Activated CD4-positive, alpha-beta memory T cell treated with anti-CD3 and anti-CD28 coated beads for 36 hours (primary cell): ENCODE data around the gene ATAD3B. TPM values are rescaled to one million over a fixed set of nuclear protein-coding genes. Genes with fewer than 3 reads are reported as not detected.
"Not testable (repeated sequence)": the region's sequence is repeated elsewhere in the genome, so short reads cannot be mapped to it uniquely, and the experiment has no call there.

ENCODE experiments used
- CTCF ChIA-PET: fragments of 350-600 bp; sonication (Branson Sonifier 250); formaldehyde crosslinking; loops from one replicate; lab custom pipeline; 2021; ENCODE audit warnings: antibody characterized with exemption, inconsistent platforms; lab: Charles Lee
- POLR2A ChIA-PET: fragments of 350-600 bp; sonication (Branson Sonifier 250); formaldehyde crosslinking; loops from one replicate; lab custom pipeline; 2021; ENCODE audit warnings: antibody characterized with exemption; lab: Charles Lee
- DNase-seq: peaks from one replicate; pipeline ENCODE4 v3.0.0-alpha.2; 2020
- H3K27ac Mint-ChIP-seq: one replicate; pipeline ENCODE4 v1.8.0; 2021; ENCODE audit warnings: mixed read lengths
- H3K27me3 Mint-ChIP-seq: one replicate; pipeline ENCODE4 v1.8.0; 2021; ENCODE audit warnings: mixed read lengths
- H3K36me3 Mint-ChIP-seq: one replicate; pipeline ENCODE4 v1.8.0; 2021; ENCODE audit warnings: mixed read lengths
- H3K4me1 Mint-ChIP-seq: one replicate; pipeline ENCODE4 v1.8.0; 2021; ENCODE audit warnings: low read depth, mixed read lengths
- H3K4me3 Mint-ChIP-seq: one replicate; pipeline ENCODE4 v1.8.0; 2021; ENCODE audit warnings: mild to moderate bottlenecking, mixed read lengths
- H3K9me3 Mint-ChIP-seq: one replicate; pipeline ENCODE4 v1.8.0; 2021; ENCODE audit warnings: mixed read lengths
- intact Hi-C: fragments of 100-400 bp; cut with micrococcal nuclease; formaldehyde crosslinking; loops from one replicate; pipeline ENCODE4 v1.15.1; 2023
- total RNA-seq, 2 experiments: library from RNA; stranded (reverse); gene quantifications; one replicate each; pipeline ENCODE4 v1.2.3, GENCODE V29; 2021

ATAD3B gene
- total RNA-seq, 2 experiments from 2014 or later = 35.4 to 36.3 TPM

- POLR2A ChIA-PET = not testable (repeated sequence)
These were observed 11.9 kb upstream of the ATAD3B start for GRCh38 chr1:1459711-1460110.

DNA sequence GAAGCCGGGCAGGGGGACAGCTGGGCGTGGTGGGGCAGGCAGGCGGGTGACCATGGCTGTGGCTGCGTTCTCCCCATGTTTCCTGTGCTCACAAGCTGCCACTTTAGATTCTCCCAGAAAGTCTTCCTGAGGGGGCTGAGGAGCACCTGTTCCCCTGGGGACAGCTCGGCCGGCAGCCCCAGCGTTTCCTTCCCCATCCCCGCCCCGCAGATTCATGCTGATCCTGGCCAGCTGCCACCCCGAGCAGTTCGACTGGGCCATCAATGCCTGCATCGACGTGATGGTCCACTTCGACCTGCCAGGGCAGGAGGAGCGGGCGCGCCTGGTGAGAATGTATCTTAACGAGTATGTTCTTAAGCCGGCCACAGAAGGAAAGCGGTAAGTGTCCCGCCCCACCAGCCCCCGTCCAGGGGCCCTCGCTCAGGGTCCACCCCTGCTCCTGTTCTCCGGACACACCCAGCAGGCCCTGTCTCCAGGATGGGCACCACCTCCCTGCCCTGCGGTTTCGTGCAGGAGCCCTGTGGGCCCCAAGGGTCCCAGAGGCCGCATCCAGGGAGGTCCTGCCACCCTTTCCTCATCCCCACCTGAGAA lies 10.9 kb upstream of the ATAD3B start:
- no peaks in the 10 kb centered on the region for H3K9me3 Mint-ChIP-seq

More at GRCh38 chr1:1459711-1460110, 11.9 kb upstream of the ATAD3B start:
- H3K27ac Mint-ChIP-seq, CTCF ChIA-PET, H3K9me3 Mint-ChIP-seq, H3K4me3 Mint-ChIP-seq, intact Hi-C loops, H3K4me1 Mint-ChIP-seq, H3K36me3 Mint-ChIP-seq, DNase-seq, H3K27me3 Mint-ChIP-seq: not testable (repeated sequence)

GRCh38 chr1:1461721-1462317 lies 9.7 kb upstream of the ATAD3B start:
- peaks cover 6% of the 10 kb centered on the region for H3K27me3 Mint-ChIP-seq
- CTCF ChIA-PET = no interaction called here
- POLR2A ChIA-PET = no interaction called here
- no peak for DNase-seq
- H3K9me3 Mint-ChIP-seq = no peaks in the 10 kb centered on the region
- no peak overlapping the region for H3K27ac Mint-ChIP-seq
- H3K4me1 Mint-ChIP-seq = no peaks in the 10 kb centered on the region
- H3K36me3 Mint-ChIP-seq = no peaks in the 10 kb centered on the region
- intact Hi-C loops = no loop called here
- peak overlapping the region; percentile 66 for H3K4me3 Mint-ChIP-seq

More for the DNA sequence above, 10.9 kb upstream of the ATAD3B start:
- H3K4me3 Mint-ChIP-seq = no peak overlapping the region
- H3K4me1 Mint-ChIP-seq = no peaks in the 10 kb centered on the region
- ChIA-PET CTCF (no interaction called here), POLR2A (no interaction called here)
- intact Hi-C loops = no loop called here
- DNase-seq = no peak
- no peak overlapping the region for H3K27ac Mint-ChIP-seq
- H3K27me3 Mint-ChIP-seq = peaks cover 4% of the 10 kb centered on the region
- no peaks in the 10 kb centered on the region for H3K36me3 Mint-ChIP-seq

- Mint-ChIP-seq H3K4me1 (no peaks in the 10 kb centered on the region), H3K27me3 (peaks cover 6% of the 10 kb centered on the region), H3K36me3 (no peaks in the 10 kb centered on the region), H3K4me3 (peak overlapping the region; percentile 66), H3K9me3 (no peaks in the 10 kb centered on the region), H3K27ac (no peak overlapping the region)
- POLR2A ChIA-PET = no interaction called here
- CTCF ChIA-PET = interaction anchor here (0.7 kb wide), 1 partner anchor 446 kb away, joined by 3 read pairs; no protein-coding TSS in a partner anchor
- intact Hi-C loops = no loop called here
- peak; percentile 29 for DNase-seq
These were observed 9.1 kb upstream of the ATAD3B start for GRCh38 chr1:1462318-1462966.

GRCh38 chr1:1463312-1463711 lies 8.3 kb upstream of the ATAD3B start:
- no peak overlapping the region for H3K27ac Mint-ChIP-seq
- intact Hi-C loops = no loop called here
- POLR2A ChIA-PET = no interaction called here
- CTCF ChIA-PET = interaction anchor here (1.0 kb wide), 1 partner anchor 22 kb away, joined by 3 read pairs; no protein-coding TSS in a partner anchor
- no peaks in the 10 kb centered on the region for H3K4me1 Mint-ChIP-seq
- no peak overlapping the region for H3K4me3 Mint-ChIP-seq
- no peaks in the 10 kb centered on the region for H3K9me3 Mint-ChIP-seq
- no peaks in the 10 kb centered on the region for H3K36me3 Mint-ChIP-seq
- DNase-seq = no peak
- H3K27me3 Mint-ChIP-seq = peaks cover 6% of the 10 kb centered on the region

DNA sequence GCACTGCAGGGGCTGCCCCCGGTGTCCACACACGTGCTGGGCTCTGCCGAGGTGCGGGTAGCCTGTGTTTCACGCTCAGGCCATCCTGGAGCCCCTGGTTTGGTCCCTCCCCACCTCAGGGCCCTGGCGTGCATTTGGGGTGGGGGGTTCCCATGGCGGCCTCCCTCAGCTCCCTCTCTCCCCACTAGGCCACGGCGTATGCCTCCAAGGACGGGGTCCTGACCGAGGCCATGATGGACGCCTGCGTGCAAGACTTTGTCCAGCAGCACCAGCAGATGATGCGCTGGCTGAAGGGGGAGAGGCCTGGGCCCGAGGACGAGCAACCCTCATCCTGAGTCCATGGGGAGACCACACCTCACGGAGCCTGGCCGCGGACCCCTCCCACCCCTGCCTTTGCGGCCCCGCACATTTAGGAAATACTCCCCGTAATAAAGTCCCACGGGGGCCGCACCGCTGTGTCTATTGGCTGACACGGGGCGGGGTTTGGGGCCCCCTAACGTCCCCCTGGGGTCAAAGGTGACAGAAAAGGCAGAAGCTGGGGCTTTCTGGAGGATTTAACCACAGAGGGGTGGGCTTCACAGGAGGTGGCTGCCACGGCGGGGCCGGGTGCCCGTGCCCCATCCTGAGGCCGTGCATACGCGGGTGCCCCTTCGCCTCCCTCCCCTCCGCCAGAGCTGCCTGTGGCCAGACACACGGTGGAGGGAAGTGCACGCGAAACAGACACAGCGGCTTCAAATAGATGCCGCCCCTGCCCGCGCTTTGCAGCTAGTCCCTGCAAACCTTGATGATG lies 3.2 kb upstream of the ATAD3B start:
- POLR2A ChIA-PET, H3K4me3 Mint-ChIP-seq, H3K27ac Mint-ChIP-seq, intact Hi-C loops, DNase-seq, H3K9me3 Mint-ChIP-seq, H3K27me3 Mint-ChIP-seq, CTCF ChIA-PET, H3K36me3 Mint-ChIP-seq: not testable (repeated sequence)
- H3K4me1 Mint-ChIP-seq = peaks cover 19% of the 10 kb centered on the region

- intact Hi-C loops = loop anchor here (2.0 kb wide), 1 partner anchor 40 kb away; no protein-coding TSS in a partner anchor
- ChIA-PET CTCF (no interaction called here), POLR2A (no interaction called here)
- Mint-ChIP-seq H3K36me3 (no peaks in the 10 kb centered on the region), H3K27ac (peak overlapping the region; percentile 49), H3K4me1 (peaks cover 26% of the 10 kb centered on the region), H3K27me3 (peaks cover under 1% of the 10 kb centered on the region), H3K4me3 (peak overlapping the region; percentile 80), H3K9me3 (no peaks in the 10 kb centered on the region)
- DNase-seq = peak; percentile 30
These were observed 758 bp upstream of the ATAD3B start for GRCh38 chr1:1470626-1471388.

DNA sequence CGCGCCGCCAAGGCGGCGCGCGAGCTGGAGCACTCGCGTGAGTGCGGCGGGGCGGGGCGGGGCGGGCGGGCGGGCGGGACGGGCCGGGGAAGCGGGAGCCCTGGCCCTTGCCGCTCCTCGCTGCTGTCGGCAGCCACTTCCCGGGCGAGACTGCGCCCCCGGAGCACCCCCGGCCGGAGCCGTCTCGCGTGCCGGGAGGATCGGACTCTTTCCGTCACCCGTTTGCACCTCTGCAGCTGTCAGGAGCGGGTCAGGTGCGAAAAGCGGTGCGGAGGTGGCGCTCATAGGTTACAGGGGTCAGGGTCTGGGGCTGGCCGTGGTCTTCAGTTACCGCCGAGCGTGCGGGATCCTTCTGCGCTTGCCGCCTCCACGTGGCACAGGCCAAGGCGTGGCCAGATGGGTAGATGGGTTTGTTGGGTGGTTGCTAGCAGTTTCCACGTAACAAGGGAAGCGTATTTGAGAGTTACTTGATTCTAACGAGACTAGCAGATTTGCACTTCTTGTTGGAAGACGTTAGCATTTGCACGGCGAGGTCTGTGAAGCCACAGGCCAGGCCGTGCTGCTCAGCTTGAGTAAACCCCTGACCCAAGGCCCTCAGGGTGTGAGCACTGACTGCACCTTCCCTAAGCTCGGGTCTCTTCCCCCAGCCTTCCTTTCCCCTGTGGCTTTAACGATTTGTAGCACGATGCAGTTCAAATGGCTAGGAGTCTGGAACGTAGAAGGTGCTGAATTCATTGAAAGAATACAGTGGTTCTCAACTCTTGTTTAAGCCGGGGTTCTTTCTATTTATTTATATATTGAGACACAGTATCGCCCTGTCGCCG lies 700 bp downstream of the ATAD3B start:
- peaks cover 26% of the 10 kb centered on the region for H3K4me1 Mint-ChIP-seq
- H3K36me3 Mint-ChIP-seq, H3K27me3 Mint-ChIP-seq, intact Hi-C loops, CTCF ChIA-PET, H3K9me3 Mint-ChIP-seq, POLR2A ChIA-PET: not testable (repeated sequence)
- H3K27ac Mint-ChIP-seq = peak overlapping the region; percentile 8
- DNase-seq = peak; percentile 28
- H3K4me3 Mint-ChIP-seq = peak overlapping the region; percentile 73

- H3K4me3 Mint-ChIP-seq, intact Hi-C loops, DNase-seq, H3K27ac Mint-ChIP-seq, POLR2A ChIA-PET, H3K27me3 Mint-ChIP-seq, CTCF ChIA-PET, H3K9me3 Mint-ChIP-seq: not testable (repeated sequence)
- H3K36me3 Mint-ChIP-seq = peaks cover 16% of the 10 kb centered on the region
- H3K4me1 Mint-ChIP-seq = peaks cover 13% of the 10 kb centered on the region
These were observed 4.4 kb downstream of the ATAD3B start for GRCh38 chr1:1476011-1476410.

DNA sequence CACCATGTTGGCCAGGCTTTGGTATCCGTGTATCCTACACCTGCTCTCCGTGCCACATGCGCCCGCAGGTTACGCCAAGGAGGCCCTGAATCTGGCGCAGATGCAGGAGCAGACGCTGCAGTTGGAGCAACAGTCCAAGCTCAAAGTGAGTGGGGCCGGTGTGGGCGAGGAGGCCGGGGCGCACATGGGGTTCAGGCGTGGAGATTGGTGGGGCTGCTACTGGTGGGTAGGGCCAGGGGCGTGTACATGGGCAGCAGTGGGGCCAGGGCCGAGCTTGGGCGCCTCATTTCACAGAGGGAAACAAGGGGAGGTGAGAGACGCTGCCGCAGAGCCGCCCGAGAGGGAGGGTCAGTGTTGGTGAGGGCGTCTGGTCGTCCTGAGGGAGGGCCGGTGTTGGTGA lies 5.6 kb downstream of the ATAD3B start:
- H3K27me3 Mint-ChIP-seq = no peaks in the 10 kb centered on the region
- H3K27ac Mint-ChIP-seq = no peak overlapping the region
- H3K4me3 Mint-ChIP-seq = no peak overlapping the region
- DNase-seq = no peak
- H3K4me1 Mint-ChIP-seq = peaks cover 12% of the 10 kb centered on the region
- intact Hi-C loops = no loop called here
- H3K36me3 Mint-ChIP-seq = peaks cover 20% of the 10 kb centered on the region
- ChIA-PET CTCF (no interaction called here), POLR2A (no interaction called here)
- H3K9me3 Mint-ChIP-seq = no peaks in the 10 kb centered on the region
